OCI-LY7 (cell line): ENCODE results near the gene OXCT1.

Experiments
- CTCF ChIP-seq: fragments of 200-600 bp; sonication (generic); conservative IDR thresholded peaks from 2 replicates; pipeline ENCODE4 v1.5.1; 2014; ENCODE audit warnings: mild to moderate bottlenecking, antibody characterized with exemption, low read length, moderate library complexity, mixed read lengths
- EZH2phosphoT487 ChIP-seq: fragments of 200-600 bp; sonication (generic); IDR thresholded peaks from 2 replicates; pipeline ENCODE4 v1.6.1; 2018; ENCODE audit warnings: low read depth, borderline replicate concordance, mild to moderate bottlenecking, mixed run types, antibody characterized with exemption, low read length, moderate library complexity, mixed read lengths

GRCh38 chr5:41876678-41877077 is 6.5 kb upstream of the OXCT1 start:
- no peak for TF ChIP-seq CTCF
- TF ChIP-seq EZH2phosphoT487, result no peak
